H1 (cell line): Measurements from ENCODE around the gene LARP1. TPM values are rescaled to one million over a fixed set of nuclear protein-coding genes. Genes with fewer than 3 reads are reported as not detected.
A peak's percentile ranks its signal among the peaks of the same experiment; 100 is the strongest.

Experiments used
- CTCF ChIA-PET: fragments of 300-600 bp; sonication (Branson Sonifier 250); formaldehyde crosslinking; loops from one replicate; lab custom pipeline; 2021; ENCODE audit not compliant: partially characterized antibody; lab: Charles Lee
- POLR2A ChIA-PET: fragments of 300-600 bp; sonication (Branson Sonifier 250); formaldehyde crosslinking; loops from one replicate; lab custom pipeline; 2021; ENCODE audit warnings: inconsistent platforms; ENCODE audit not compliant: partially characterized antibody; lab: Charles Lee
- DNase-seq, 2 experiments: peaks; one replicate each; pipeline versions ENCODE4 v3.0.0 to v3.0.0-alpha.2; 2010 to 2022; ENCODE audit warnings: low spot score in 2 of 2, low read depth in 1 of 2, mixed read lengths in 1 of 2
- FAIRE-seq: peaks from 2 replicates; lab custom pipeline; 2011; peaks lifted over from hg19 to GRCh38; lab: Jason Lieb, UNC
- H2AFZ ChIP-seq: 2 replicates; pipeline ENCODE4 v1.8.1; 2012; ENCODE audit warnings: low read length, inconsistent platforms
- H2AK5ac ChIP-seq: 2 replicates; pipeline ENCODE4 v1.6.1; 2013; ENCODE audit warnings: low read depth, low read length
- H2BK120ac ChIP-seq: replicated peaks from 2 replicates; pipeline ENCODE3; 2013; ENCODE audit warnings: low read depth, low read length, inconsistent platforms
- H2BK12ac ChIP-seq: 2 replicates; pipeline ENCODE4 v1.6.1; 2013; ENCODE audit warnings: low read depth, low read length
- H2BK15ac ChIP-seq: 2 replicates; pipeline ENCODE4 v1.6.1; 2013; ENCODE audit warnings: low read length
- H2BK20ac ChIP-seq: 2 replicates; pipeline ENCODE4 v1.6.1; 2013; ENCODE audit warnings: low read length
- H2BK5ac ChIP-seq: 2 replicates; pipeline ENCODE4 v1.6.1; 2013; ENCODE audit warnings: low read depth, low read length
- H3K14ac ChIP-seq: 2 replicates; pipeline ENCODE4 v1.6.1; 2013; ENCODE audit warnings: inconsistent platforms; ENCODE audit not compliant: insufficient read length
- H3K18ac ChIP-seq: 2 replicates; pipeline ENCODE4 v1.6.1; 2013; ENCODE audit warnings: low read length; ENCODE audit errors: extremely low read depth
- H3K23ac ChIP-seq: 2 replicates; pipeline ENCODE4 v1.6.1; 2013; ENCODE audit warnings: inconsistent platforms; ENCODE audit not compliant: insufficient read length
- H3K23me2 ChIP-seq: 2 replicates; pipeline ENCODE4 v1.6.1; 2013; ENCODE audit warnings: low read depth, low read length
- H3K27ac ChIP-seq: 2 replicates; pipeline ENCODE4 v1.6.1; 2011; ENCODE audit warnings: low read depth, low read length, inconsistent platforms
- H3K27me3 ChIP-seq, 4 experiments: replicated peaks in 1 of 4; 1 replicate in 1 of 4; 2 replicates in 3 of 4; pipeline versions ENCODE4 v1.6.1 to v1.8.1; 2011 to 2013; ENCODE audit warnings: low read length in 3 of 4, mild to moderate bottlenecking in 3 of 4, inconsistent platforms in 2 of 4, mixed read lengths in 2 of 4, moderate library complexity in 1 of 4; ENCODE audit not compliant: control insufficient read depth in 3 of 4, insufficient read depth in 3 of 4; ENCODE audit errors: extremely low read depth in 1 of 4
- H3K36me3 ChIP-seq, 4 experiments: 2 replicates each; pipeline versions ENCODE4 v1.6.1 to v1.8.1; 2011 to 2013; ENCODE audit warnings: mild to moderate bottlenecking in 4 of 4, low read length in 3 of 4, moderate library complexity in 2 of 4, control low read depth in 1 of 4, inconsistent platforms in 1 of 4; ENCODE audit not compliant: insufficient read depth in 4 of 4, control insufficient read depth in 2 of 4
- H3K4ac ChIP-seq: replicated peaks from 2 replicates; pipeline ENCODE3; 2013; ENCODE audit warnings: low read length, low read depth, mixed read lengths, inconsistent platforms; ENCODE audit not compliant: insufficient read length
- H3K4me1 ChIP-seq, 4 experiments: replicated peaks in 1 of 4; 1 replicate in 1 of 4; 2 replicates in 3 of 4; pipeline versions ENCODE4 v1.6.1 to v1.8.1; 2011 to 2013; ENCODE audit warnings: low read length in 3 of 4, inconsistent platforms in 2 of 4, mixed read lengths in 1 of 4; ENCODE audit not compliant: insufficient read depth in 4 of 4, control insufficient read depth in 3 of 4
- H3K4me2 ChIP-seq, 2 experiments: 2 replicates each; pipeline versions ENCODE4 v1.6.1 to v1.8.1; 2011 to 2013; ENCODE audit warnings: low read depth in 2 of 2, low read length in 2 of 2, control low read depth in 1 of 2, inconsistent platforms in 1 of 2, mild to moderate bottlenecking in 1 of 2; ENCODE audit not compliant: insufficient read depth in 1 of 2
- H3K4me3 ChIP-seq, 4 experiments: fragments of 200-600, 300-600 bp in 1 of 4; sonication (generic), shearing (Covaris generic), sonication (Bioruptor Twin) in 1 of 4; 2 replicates each; pipeline versions ENCODE4 v1.5.1 to v1.8.1; 2011 to 2016; ENCODE audit warnings: low read length in 4 of 4, low read depth in 3 of 4, control low read depth in 2 of 4, inconsistent platforms in 2 of 4, mild to moderate bottlenecking in 2 of 4, mixed read lengths in 1 of 4, moderate library complexity in 1 of 4; ENCODE audit not compliant: insufficient read depth in 2 of 4; ENCODE audit errors: extremely low read depth in 1 of 4
- H3K56ac ChIP-seq: replicated peaks from 2 replicates; pipeline ENCODE3; 2013; ENCODE audit warnings: low read depth, mild to moderate bottlenecking, mixed read lengths, low read length, inconsistent platforms; ENCODE audit not compliant: insufficient read length
- H3K79me1 ChIP-seq: 2 replicates; pipeline ENCODE4 v1.6.1; 2013; ENCODE audit warnings: low read depth, low read length, control low read depth
- H3K79me2 ChIP-seq, 2 experiments: 2 replicates each; pipeline versions ENCODE4 v1.6.1 to v1.8.1; 2012 to 2013; ENCODE audit warnings: low read length in 2 of 2, mild to moderate bottlenecking in 2 of 2, inconsistent platforms in 1 of 2; ENCODE audit not compliant: insufficient read depth in 2 of 2, control insufficient read depth in 1 of 2
- H3K9ac ChIP-seq, 4 experiments: replicated peaks in 1 of 4; 1 replicate in 1 of 4; 2 replicates in 3 of 4; pipeline versions ENCODE4 v1.6.1 to v1.8.1; 2011 to 2013; ENCODE audit warnings: low read depth in 3 of 4, low read length in 3 of 4, control low read depth in 2 of 4, mild to moderate bottlenecking in 2 of 4, moderate library complexity in 2 of 4, inconsistent platforms in 1 of 4; ENCODE audit errors: extremely low read depth in 1 of 4
- H3K9me3 ChIP-seq, 2 experiments: 2 replicates each; pipeline versions ENCODE4 v1.6.1 to v1.8.1; 2012 to 2013; ENCODE audit warnings: mild to moderate bottlenecking in 2 of 2, moderate library complexity in 2 of 2, control low read depth in 1 of 2, inconsistent platforms in 1 of 2, low read depth in 1 of 2, low read length in 1 of 2, mixed read lengths in 1 of 2; ENCODE audit not compliant: insufficient read depth in 2 of 2
- H4K20me1 ChIP-seq, 2 experiments: replicated peaks in 1 of 2; 2 replicates each; pipeline versions ENCODE3 to v1.8.1; 2011 to 2013; ENCODE audit warnings: inconsistent platforms in 2 of 2, low read length in 2 of 2, mild to moderate bottlenecking in 1 of 2; ENCODE audit not compliant: insufficient read depth in 2 of 2, control insufficient read depth in 1 of 2
- H4K5ac ChIP-seq: 2 replicates; pipeline ENCODE4 v1.6.1; 2013; ENCODE audit warnings: low read length, low read depth, mixed read lengths, inconsistent platforms; ENCODE audit not compliant: insufficient read length
- H4K8ac ChIP-seq: 2 replicates; pipeline ENCODE4 v1.8.0; 2013; ENCODE audit warnings: mild to moderate bottlenecking, moderate library complexity, low read length, inconsistent platforms; ENCODE audit not compliant: insufficient read depth; ENCODE audit errors: extremely low read depth
- H4K91ac ChIP-seq: replicated peaks from 2 replicates; pipeline ENCODE3; 2013; ENCODE audit warnings: low read length, mixed read lengths, inconsistent platforms; ENCODE audit not compliant: insufficient read length
- BACH1 ChIP-seq: IDR thresholded peaks from 2 replicates; pipeline ENCODE4 v1.6.1; 2012; ENCODE audit warnings: low read length, improper control_type of control experiment
- CHD2 ChIP-seq: IDR thresholded peaks from 2 replicates; pipeline ENCODE4 v1.6.1; 2012; ENCODE audit warnings: low read length, improper control_type of control experiment
- CREB1 ChIP-seq: IDR thresholded peaks from 2 replicates; pipeline ENCODE4 v1.6.1; 2012; ENCODE audit warnings: inconsistent platforms
- KDM4A ChIP-seq: IDR thresholded peaks from one replicate; pipeline ENCODE4 v1.7.1; 2012; ENCODE audit warnings: low read depth, mild to moderate bottlenecking, moderate library complexity, low read length, inconsistent platforms; ENCODE audit not compliant: severe bottlenecking
- POLR2AphosphoS5 ChIP-seq: IDR thresholded peaks from 2 replicates; pipeline ENCODE4 v1.6.1; 2011; ENCODE audit warnings: low read depth, low read length
- SIN3A ChIP-seq, 2 experiments: IDR thresholded peaks in 1 of 2; conservative IDR thresholded peaks in 1 of 2; 2 replicates each; pipeline ENCODE4 v1.6.1; 2011 to 2012; ENCODE audit warnings: low read length in 2 of 2, improper control_type of control experiment in 1 of 2, low read depth in 1 of 2, mild to moderate bottlenecking in 1 of 2
- TCF12 ChIP-seq: IDR thresholded peaks from 2 replicates; pipeline ENCODE4 v1.6.1; 2011; ENCODE audit warnings: low read depth, mild to moderate bottlenecking, low read length
- WGBS, 2 experiments: shearing (Covaris generic) in 1 of 2; methylation state at CpG; one replicate each; pipeline versions ENCODE4 v1.1.6 to v1.1.7; 2013 to 2015; ENCODE audit warnings: low lambda C conversion rate in 2 of 2, mixed read lengths in 2 of 2, inconsistent platforms in 1 of 2, low coverage in 1 of 2, missing lambda C conversion rate in 1 of 2; ENCODE audit not compliant: insufficient replicate concordance in 2 of 2, insufficient coverage in 1 of 2, insufficient read length in 1 of 2; ENCODE audit errors: extremely low coverage in 1 of 2, missing lambda C conversion rate in 1 of 2; 5-methylcytosine and 5-hydroxymethylcytosine counted together
- polyA plus RNA-seq, 7 experiments: library from polyadenylated mRNA; depleted of rRNA in 3 of 7; stranded (reverse) in 5 of 7; unstranded in 2 of 7; fragments of >200 nt in 5 of 7; fragments of 200-250 nt in 2 of 7; gene quantifications; 1 replicate in 5 of 7; 2 replicates in 1 of 7; 4 replicates in 1 of 7; pipeline versions ENCODE4 v1.2.1 to v1.2.3, GENCODE V29; 2011 to 2013; ENCODE audit warnings: missing spikeins in 2 of 7, mixed read lengths in 2 of 7
- total RNA-seq: library from RNA; stranded (reverse); fragmentation: NEBNext Ultra II Directional; extraction: Animal tissue kit (Norgen Biotek cat#: 25700); gene quantifications from 2 replicates; pipeline ENCODE4 v1.2.1, GENCODE V29; 2021
- TF ChIP-seq, protein P1 (sequence below): IDR thresholded peaks from 2 replicates; pipeline ENCODE4 v1.6.1; 2012; ENCODE audit warnings: inconsistent platforms

LARP1 gene
- total and polyA plus RNA-seq, 2 of the 8 experiments (the other 6 are each of a cell fraction or from before 2014, with no cell fraction given): 106 to 422 TPM

- H2BK5ac ChIP-seq: no peak overlapping the region
- TF ChIP-seq, protein P1, sequence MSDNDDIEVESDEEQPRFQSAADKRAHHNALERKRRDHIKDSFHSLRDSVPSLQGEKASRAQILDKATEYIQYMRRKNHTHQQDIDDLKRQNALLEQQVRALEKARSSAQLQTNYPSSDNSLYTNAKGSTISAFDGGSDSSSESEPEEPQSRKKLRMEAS: no peak
- TF ChIP-seq CHD2 (no peak), TCF12 (no peak), CREB1 (no peak), KDM4A (no peak), BACH1 (no peak), SIN3A (conservative IDR thresholded peaks at IDR 0.05 in 1 of 2, IDR thresholded peaks at IDR 0.05 in 1 of 2; ENCODE audit: low read depth in 1 of 2, low read length in 2 of 2) (peak in 1 of 2 experiments; percentile 7; a peak in 1 of 4 replicates), POLR2AphosphoS5 (no peak)
Measured at GRCh38 chr5:154758493-154758892, 3.3 kb downstream of the LARP1 start.

More at GRCh38 chr5:154758493-154758892, 3.3 kb downstream of the LARP1 start:
- no peak overlapping the region for H2BK12ac ChIP-seq
- H2BK20ac ChIP-seq: no peak overlapping the region
- no peak overlapping the region for H2BK15ac ChIP-seq
- peaks cover 36 to 37% of the 10 kb centered on the region in 2 experiments for H4K20me1 ChIP-seq
- H3K79me2 ChIP-seq: peaks cover 75 to 81% of the 10 kb centered on the region in 2 experiments
- no peak overlapping the region for H4K5ac ChIP-seq
- no peak overlapping the region for H3K14ac ChIP-seq
- no peak overlapping the region for H4K91ac ChIP-seq
- no peak overlapping the region for H2BK120ac ChIP-seq
- H2AK5ac ChIP-seq: no peak overlapping the region
- DNase-seq (no peak), FAIRE-seq (no peak)
- H3K23me2 ChIP-seq: peaks cover 3% of the 10 kb centered on the region; the same call in 1 of the 2 replicates
- H4K8ac ChIP-seq: no peak overlapping the region
- no peak overlapping the region for H3K18ac ChIP-seq
- H3K36me3 ChIP-seq: no peaks in the 10 kb centered on the region; a peak in 1 of 8 replicates
- H3K9ac ChIP-seq: peak overlapping the region in 1 of 4 experiments; percentile 2; a peak in 1 of 7 replicates
- H3K4ac ChIP-seq: no peak overlapping the region
- H3K4me1 ChIP-seq: peaks cover 19 to 34% (median 26%) of the 10 kb centered on the region in 4 experiments
- peak overlapping the region; percentile 87 to 88 for H3K4me2 ChIP-seq
- peak overlapping the region; percentile 48 to 72 (median 65); a peak in 7 of 8 replicates for H3K4me3 ChIP-seq
- CTCF ChIA-PET: interaction anchor here (0.9 to 2.1 kb wide), 6 partner anchors 9 to 67 kb away, joined by 3 to 9 read pairs (median 4); no protein-coding TSS in a partner anchor
- H3K27ac ChIP-seq: no peak overlapping the region
- H2AFZ ChIP-seq: no peak overlapping the region
- H3K56ac ChIP-seq: no peak overlapping the region
- H3K23ac ChIP-seq: no peak overlapping the region
- no peaks in the 10 kb centered on the region for H3K9me3 ChIP-seq
- POLR2A ChIA-PET: interaction anchor here (0.6 to 15.0 kb wide), 10 partner anchors 10 to 109 kb away, joined by 3 to 307 read pairs (median 6); partner anchors contain the start of gene CNOT8
- H3K79me1 ChIP-seq: peaks cover 6% of the 10 kb centered on the region
- 20% methylated on average over 5 of the region's 5 CpGs; no CpG with 5 or more reads in 1 of the 2 experiments for WGBS, 2 experiments
- H3K27me3 ChIP-seq: no peaks in the 10 kb centered on the region
